Mesendoderm (in vitro differentiated cells): ENCODE measurements around the gene ODF4.

Experiments
- DNase-seq: peaks from one replicate; pipeline ENCODE4 v3.0.0; 2013
- H2AK5ac ChIP-seq: 2 replicates; pipeline ENCODE4 v1.6.1; 2013; ENCODE audit warnings: low read length, inconsistent platforms
- H2BK120ac ChIP-seq: 2 replicates; pipeline ENCODE4 v1.6.1; 2013; ENCODE audit warnings: low read depth, mild to moderate bottlenecking, low read length, moderate library complexity, mixed read lengths
- H2BK15ac ChIP-seq: replicated peaks from 2 replicates; pipeline ENCODE4 v1.6.1; 2013; ENCODE audit warnings: low read depth, mild to moderate bottlenecking, moderate library complexity
- H2BK5ac ChIP-seq: 2 replicates; pipeline ENCODE4 v1.6.1; 2013; ENCODE audit warnings: low read length, inconsistent platforms
- H3K18ac ChIP-seq: 2 replicates; pipeline ENCODE4 v1.6.1; 2013; ENCODE audit warnings: mild to moderate bottlenecking, low read length, mixed read lengths
- H3K23ac ChIP-seq: one replicate; pipeline ENCODE4 v1.6.1; 2013; ENCODE audit warnings: low read length
- H3K27ac ChIP-seq: 2 replicates; pipeline ENCODE4 v1.5.1; 2013; ENCODE audit warnings: low read depth, mild to moderate bottlenecking, inconsistent platforms, low read length, moderate library complexity
- H3K27me3 ChIP-seq: 2 replicates; pipeline ENCODE4 v1.6.1; 2013; ENCODE audit warnings: low read length, control low read depth, mild to moderate bottlenecking, inconsistent platforms; ENCODE audit not compliant: insufficient read depth, poor library complexity
- H3K36me3 ChIP-seq: 2 replicates; pipeline ENCODE4 v1.6.1; 2013; ENCODE audit warnings: low read length, inconsistent platforms; ENCODE audit not compliant: control insufficient read depth, insufficient read depth
- H3K4ac ChIP-seq: one replicate; pipeline ENCODE4 v1.6.1; 2013; ENCODE audit warnings: low read depth, mild to moderate bottlenecking, low read length, moderate library complexity
- H3K4me1 ChIP-seq: 2 replicates; pipeline ENCODE4 v1.6.1; 2013; ENCODE audit warnings: low read depth, low read length, inconsistent platforms; ENCODE audit not compliant: control insufficient read depth
- H3K4me2 ChIP-seq: 2 replicates; pipeline ENCODE4 v1.6.1; 2013; ENCODE audit warnings: low read length
- H3K4me3 ChIP-seq: 2 replicates; pipeline ENCODE4 v1.5.1; 2013; ENCODE audit warnings: mild to moderate bottlenecking, low read length
- H3K56ac ChIP-seq: one replicate; pipeline ENCODE4 v1.6.1; 2013; ENCODE audit warnings: low read length
- H3K79me1 ChIP-seq: 2 replicates; pipeline ENCODE4 v1.6.1; 2013; ENCODE audit warnings: low read length, inconsistent platforms
- H3K79me2 ChIP-seq: 2 replicates; pipeline ENCODE4 v1.6.1; 2013; ENCODE audit warnings: mild to moderate bottlenecking, low read length; ENCODE audit not compliant: control insufficient read depth, insufficient read depth
- H3K9ac ChIP-seq: 2 replicates; pipeline ENCODE4 v1.6.1; 2013; ENCODE audit warnings: low read length, inconsistent platforms
- H4K5ac ChIP-seq: one replicate; pipeline ENCODE4 v1.6.1; 2013; ENCODE audit warnings: low read length
- H4K8ac ChIP-seq: one replicate; pipeline ENCODE4 v1.6.1; 2013; ENCODE audit warnings: low read depth, mild to moderate bottlenecking, control low read depth, low read length, moderate library complexity
- WGBS: extraction: QIAGEN DNeasy Blood & Tissue Kit; methylation state at CpG from one replicate; pipeline ENCODE4 v1.1.7; 2013; ENCODE audit warnings: low lambda C conversion rate, missing lambda C conversion rate; ENCODE audit not compliant: insufficient coverage; ENCODE audit errors: extremely low coverage; 5-methylcytosine and 5-hydroxymethylcytosine counted together

Gene ODF4

DNA sequence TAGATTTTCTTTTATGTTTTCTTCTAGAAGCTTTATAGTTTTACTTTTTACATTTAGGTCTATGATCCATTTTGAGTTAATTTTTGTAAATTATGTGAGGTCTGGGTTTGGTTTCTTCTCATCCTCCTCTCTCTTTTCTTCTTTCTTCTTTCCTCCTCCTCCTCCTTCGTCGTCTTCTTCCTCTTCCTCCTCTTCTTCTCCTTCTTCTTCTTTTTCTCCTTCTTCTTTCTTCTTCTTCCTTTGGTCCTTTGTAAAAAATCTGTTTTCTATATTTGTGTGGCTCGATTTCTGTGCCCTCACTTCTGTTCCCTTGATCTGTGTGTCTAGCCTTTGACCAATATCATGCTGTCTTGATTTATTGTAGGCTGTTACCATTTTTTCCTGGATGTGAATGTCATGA is 39.4 kb upstream of the ODF4 start:
- no peak overlapping the region for H2BK15ac ChIP-seq
- no peaks in the 10 kb centered on the region for H3K4me1 ChIP-seq
- no peak overlapping the region for H3K23ac ChIP-seq
- H3K18ac ChIP-seq, result no peak overlapping the region
- H2BK120ac ChIP-seq, result no peak overlapping the region
- peak overlapping the region; percentile 62 for H3K56ac ChIP-seq
- H3K27ac ChIP-seq, result no peak overlapping the region
- no peaks in the 10 kb centered on the region for H3K79me1 ChIP-seq
- no peak overlapping the region for H2AK5ac ChIP-seq
- no peak overlapping the region for H2BK5ac ChIP-seq
- no peak overlapping the region for H4K5ac ChIP-seq
- no peak overlapping the region for H4K8ac ChIP-seq
- no peak overlapping the region for H3K4me2 ChIP-seq
- no peak overlapping the region for H3K4ac ChIP-seq
- no peaks in the 10 kb centered on the region for H3K79me2 ChIP-seq
- H3K4me3 ChIP-seq, result no peak overlapping the region
- no peaks in the 10 kb centered on the region for H3K27me3 ChIP-seq
- peak overlapping the region; percentile 24 for H3K9ac ChIP-seq
- no CpG with 5 or more reads among the region's 3 CpGs for WGBS
- no peak for DNase-seq
- no peaks in the 10 kb centered on the region for H3K36me3 ChIP-seq

DNA sequence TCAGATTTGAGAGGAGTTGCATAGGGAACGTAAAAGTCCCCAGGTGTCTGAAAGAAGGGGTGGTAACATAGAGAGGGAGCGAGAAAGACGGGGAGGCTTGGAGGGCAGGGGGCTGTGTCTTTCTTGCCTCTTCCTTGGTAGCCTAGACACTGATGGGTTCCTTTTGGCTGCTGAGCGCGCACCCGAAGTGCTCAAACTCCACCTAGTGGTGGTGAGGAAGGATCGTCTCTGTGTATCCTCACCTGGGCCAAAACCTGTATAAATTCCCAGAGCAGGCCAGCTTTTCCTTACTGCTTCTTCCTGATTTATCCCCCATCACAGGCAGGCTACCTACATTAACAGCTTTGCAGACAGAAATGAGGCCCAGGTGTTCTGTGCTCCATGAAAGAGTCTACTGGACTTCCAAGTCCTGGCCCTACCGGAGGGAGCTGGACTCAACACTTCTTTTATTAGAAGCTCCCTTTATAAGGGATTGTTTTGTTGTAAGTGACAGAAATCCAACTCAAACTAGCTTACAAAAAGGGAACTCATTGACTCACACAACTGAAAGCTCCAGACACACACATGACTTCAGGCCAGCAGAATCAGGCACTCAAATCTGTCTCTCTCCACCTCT is 38.9 kb upstream of the ODF4 start:
- Histone ChIP-seq H3K4me1 (no peaks in the 10 kb centered on the region), H2AK5ac (no peak overlapping the region), H3K79me1 (no peaks in the 10 kb centered on the region), H3K23ac (no peak overlapping the region), H3K18ac (no peak overlapping the region), H3K56ac (peak overlapping the region; percentile 62), H3K4me3 (no peak overlapping the region), H3K36me3 (no peaks in the 10 kb centered on the region), H3K27me3 (no peaks in the 10 kb centered on the region), H2BK120ac (no peak overlapping the region), H4K5ac (no peak overlapping the region), H3K27ac (no peak overlapping the region), H2BK5ac (no peak overlapping the region), H4K8ac (no peak overlapping the region), H3K4me2 (no peak overlapping the region), H2BK15ac (no peak overlapping the region), H3K79me2 (no peaks in the 10 kb centered on the region), H3K9ac (peak overlapping the region; percentile 24), H3K4ac (no peak overlapping the region)
- no CpG with 5 or more reads among the region's 8 CpGs for WGBS
- DNase-seq, result peak; percentile 86

DNA sequence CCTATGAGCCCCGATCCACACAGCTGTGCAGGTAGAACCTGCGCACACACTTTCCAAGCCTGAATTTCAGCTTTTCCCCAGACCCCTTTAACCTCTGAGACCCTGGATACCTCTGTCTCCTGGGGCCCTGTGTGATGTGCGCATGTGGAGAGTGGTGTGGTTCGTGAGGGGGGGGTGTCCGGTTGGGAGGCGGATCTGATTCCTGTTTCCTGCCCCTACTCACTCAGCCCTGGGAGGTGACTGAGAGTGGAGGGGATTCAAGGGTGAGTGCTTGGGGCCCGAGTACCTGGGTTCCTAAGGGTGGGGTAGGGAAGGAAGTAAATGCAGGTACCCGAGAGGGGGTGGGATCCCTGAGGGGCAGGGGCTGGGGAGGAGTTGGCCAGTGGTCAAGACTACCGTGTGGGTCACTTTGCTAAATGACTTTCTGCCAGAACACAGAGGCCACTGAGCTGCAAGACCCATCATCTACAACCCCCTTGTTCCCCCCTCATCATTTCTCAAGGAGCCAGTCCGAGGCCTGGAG is 29.0 kb upstream of the ODF4 start:
- H4K5ac ChIP-seq, result no peak overlapping the region
- no peak overlapping the region for H2BK15ac ChIP-seq
- no peak overlapping the region for H3K23ac ChIP-seq
- no peak overlapping the region for H2AK5ac ChIP-seq
- H3K27me3 ChIP-seq, result no peaks in the 10 kb centered on the region
- peak overlapping the region; percentile 56 for H3K56ac ChIP-seq
- H3K79me1 ChIP-seq, result no peaks in the 10 kb centered on the region
- H3K4ac ChIP-seq, result no peak overlapping the region
- H3K79me2 ChIP-seq, result no peaks in the 10 kb centered on the region
- no peak overlapping the region for H2BK5ac ChIP-seq
- no peak overlapping the region for H3K4me2 ChIP-seq
- H3K4me3 ChIP-seq, result no peak overlapping the region
- H3K36me3 ChIP-seq, result no peaks in the 10 kb centered on the region
- no peak overlapping the region for H4K8ac ChIP-seq
- H2BK120ac ChIP-seq, result no peak overlapping the region
- peak overlapping the region; percentile 34 for H3K27ac ChIP-seq
- peaks cover 9% of the 10 kb centered on the region for H3K4me1 ChIP-seq
- no peak overlapping the region for H3K18ac ChIP-seq
- no peak overlapping the region for H3K9ac ChIP-seq
- no CpG with 5 or more reads among the region's 10 CpGs for WGBS
- DNase-seq, result no peak

DNA sequence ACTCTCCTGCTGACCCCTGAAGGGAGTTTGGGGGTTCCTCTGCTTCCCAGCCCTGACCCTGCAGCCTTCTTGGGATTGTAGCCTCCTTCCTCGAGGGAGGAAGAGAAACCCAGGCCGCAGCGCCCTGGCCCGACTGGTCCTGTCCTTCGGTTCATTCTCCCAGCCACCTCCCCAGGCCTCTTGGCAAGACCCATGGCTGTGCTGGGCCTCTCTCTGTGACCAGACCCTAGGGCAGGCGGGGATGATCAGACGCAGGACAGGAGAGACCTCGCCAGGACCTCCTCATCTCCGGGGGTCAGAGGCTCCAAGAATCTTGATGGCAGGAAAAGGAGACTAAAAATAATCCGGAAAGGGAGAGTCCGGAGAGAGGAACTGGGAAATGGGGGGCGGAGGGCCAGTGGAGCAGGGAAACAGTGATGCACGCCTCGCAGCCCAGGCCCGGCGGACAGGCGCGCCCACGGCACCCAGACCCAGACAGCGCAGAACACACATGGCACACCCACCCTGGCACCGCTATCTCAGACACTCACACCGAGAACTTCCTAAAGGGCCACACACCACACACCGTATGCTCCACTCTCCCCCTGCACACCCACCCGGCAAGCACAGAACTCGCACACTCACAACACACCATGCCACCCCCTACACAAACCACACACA is 28.4 kb upstream of the ODF4 start:
- Histone ChIP-seq H3K4ac (no peak overlapping the region), H3K4me1 (peaks cover 10% of the 10 kb centered on the region), H2BK5ac (no peak overlapping the region), H3K4me3 (no peak overlapping the region), H2AK5ac (peak overlapping the region; percentile 65), H3K36me3 (no peaks in the 10 kb centered on the region), H3K56ac (peak overlapping the region; percentile 34), H3K9ac (no peak overlapping the region), H3K27me3 (peaks cover 3% of the 10 kb centered on the region), H4K5ac (no peak overlapping the region), H3K79me1 (no peaks in the 10 kb centered on the region), H3K23ac (no peak overlapping the region), H3K4me2 (no peak overlapping the region), H3K18ac (no peak overlapping the region), H3K79me2 (no peaks in the 10 kb centered on the region), H3K27ac (no peak overlapping the region), H2BK120ac (no peak overlapping the region), H2BK15ac (no peak overlapping the region), H4K8ac (no peak overlapping the region)
- no CpG with 5 or more reads among the region's 25 CpGs for WGBS
- DNase-seq, result no peak

DNA sequence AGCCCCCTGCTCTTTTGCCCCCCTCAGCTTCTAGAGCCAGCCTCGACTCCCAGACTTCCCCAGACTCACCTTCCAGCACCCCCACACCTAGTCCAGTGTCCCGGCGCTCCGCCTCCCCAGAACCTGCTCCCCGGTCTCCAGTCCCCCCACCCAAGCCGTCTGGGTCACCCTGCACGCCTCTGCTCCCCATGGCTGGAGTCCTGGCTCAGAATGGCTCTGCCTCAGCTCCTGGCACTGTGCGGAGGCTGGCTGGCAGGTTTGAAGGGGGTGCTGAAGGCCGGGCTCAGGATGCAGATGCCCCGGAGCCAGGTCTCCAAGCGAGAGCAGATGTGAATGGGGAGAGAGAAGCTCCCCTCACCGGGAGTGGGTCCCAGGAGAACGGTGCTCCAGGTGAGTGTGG is 27.4 kb upstream of the ODF4 start:
- no peaks in the 10 kb centered on the region for H3K79me2 ChIP-seq
- no peak overlapping the region for H3K27ac ChIP-seq
- H4K5ac ChIP-seq, result no peak overlapping the region
- no peaks in the 10 kb centered on the region for H3K36me3 ChIP-seq
- no peak overlapping the region for H2BK15ac ChIP-seq
- H2AK5ac ChIP-seq, result no peak overlapping the region
- H3K23ac ChIP-seq, result no peak overlapping the region
- peaks cover 5% of the 10 kb centered on the region for H3K27me3 ChIP-seq
- no peak overlapping the region for H3K56ac ChIP-seq
- no peak for DNase-seq
- H2BK5ac ChIP-seq, result no peak overlapping the region
- H2BK120ac ChIP-seq, result no peak overlapping the region
- H4K8ac ChIP-seq, result no peak overlapping the region
- H3K4ac ChIP-seq, result no peak overlapping the region
- H3K4me1 ChIP-seq, result peaks cover 10% of the 10 kb centered on the region
- H3K79me1 ChIP-seq, result no peaks in the 10 kb centered on the region
- H3K4me2 ChIP-seq, result no peak overlapping the region
- no peak overlapping the region for H3K18ac ChIP-seq
- no CpG with 5 or more reads among the region's 13 CpGs for WGBS
- no peak overlapping the region for H3K4me3 ChIP-seq
- no peak overlapping the region for H3K9ac ChIP-seq
